HepG2 (cell line): ENCODE data around the gene SUSD3. TPM values are rescaled to one million over a fixed set of nuclear protein-coding genes. Genes with fewer than 3 reads are reported as not detected.

Experiments
- AGO1 ChIP-seq: fragments of 200-400 bp; formaldehyde crosslinking; IDR thresholded peaks from 2 replicates; pipeline ENCODE4 v1.6.1; 2017; ENCODE audit warnings: mild to moderate bottlenecking, low read depth, low read length, moderate library complexity; ENCODE audit not compliant: poor library complexity, severe bottlenecking
- ESRRA ChIP-seq: sonication (generic); formaldehyde crosslinking; IDR thresholded peaks from 2 replicates; pipeline ENCODE4 v1.5.1; 2020; ENCODE audit warnings: mild to moderate bottlenecking, low read depth, missing genetic modification reagents
- GZF1 ChIP-seq: sonication (generic); formaldehyde crosslinking; IDR thresholded peaks from 2 replicates; pipeline ENCODE4 v1.5.1; 2020; ENCODE audit warnings: mild to moderate bottlenecking, missing genetic modification reagents
- MED8 ChIP-seq: sonication (generic); formaldehyde crosslinking; IDR thresholded peaks from 2 replicates; pipeline ENCODE4 v1.8.1; 2023; ENCODE audit warnings: mild to moderate bottlenecking, missing genetic modification reagents; ENCODE audit not compliant: insufficient replicate concordance
- MTERF4 ChIP-seq: sonication (generic); formaldehyde crosslinking; IDR thresholded peaks from 2 replicates; pipeline ENCODE4 v1.8.0; 2023; ENCODE audit warnings: mild to moderate bottlenecking, missing genetic modification reagents
- NFAT5 ChIP-seq: sonication (generic); formaldehyde crosslinking; IDR thresholded peaks from 2 replicates; pipeline ENCODE4 v1.4.0; 2020; ENCODE audit warnings: missing genetic modification reagents
- NFE2 ChIP-seq: sonication (generic); formaldehyde crosslinking; IDR thresholded peaks from 2 replicates; pipeline ENCODE4 v1.4.0; 2020; ENCODE audit warnings: missing genetic modification reagents
- ZBTB38 ChIP-seq: sonication (generic); formaldehyde crosslinking; IDR thresholded peaks from 2 replicates; pipeline ENCODE4 v1.5.1; 2020; ENCODE audit warnings: mild to moderate bottlenecking, missing genetic modification reagents
- ZFP41 ChIP-seq: sonication (generic); formaldehyde crosslinking; IDR thresholded peaks from 2 replicates; pipeline ENCODE4 v1.4.0; 2020; ENCODE audit warnings: mild to moderate bottlenecking, missing genetic modification reagents, borderline replicate concordance
- ZMAT3 ChIP-seq: sonication (generic); formaldehyde crosslinking; conservative IDR thresholded peaks from 2 replicates; pipeline ENCODE4 v1.7.0; 2021; ENCODE audit warnings: missing genetic modification reagents
- ZMYM3 ChIP-seq: sonication (generic); formaldehyde crosslinking; IDR thresholded peaks from 2 replicates; pipeline ENCODE4 v1.5.1; 2020; ENCODE audit warnings: mild to moderate bottlenecking, missing genetic modification reagents
- ZNF12 ChIP-seq: sonication (generic); formaldehyde crosslinking; IDR thresholded peaks from 2 replicates; pipeline ENCODE4 v1.5.0; 2020; ENCODE audit warnings: missing genetic modification reagents
- ZNF768 ChIP-seq: sonication (generic); formaldehyde crosslinking; IDR thresholded peaks from 2 replicates; pipeline ENCODE4 v1.4.0; 2020; ENCODE audit warnings: missing genetic modification reagents
- ZNF850 ChIP-seq: sonication (generic); formaldehyde crosslinking; conservative IDR thresholded peaks from 2 replicates; pipeline ENCODE4 v1.9.0; 2021; ENCODE audit warnings: mild to moderate bottlenecking, missing genetic modification reagents
- polyA plus RNA-seq, 8 experiments: library from polyadenylated mRNA; depleted of rRNA in 3 of 8; stranded (reverse) in 7 of 8; unstranded in 1 of 8; fragments of >200 nt; fragmentation: Illumina TruSeq in 4 of 8; extraction: Trizol in 4 of 8; gene quantifications; 2 replicates each; pipeline versions ENCODE4 v1.2.1 to v1.2.3, GENCODE V29; 2011 to 2016; ENCODE audit warnings: low read depth in 4 of 8, missing spikeins in 1 of 8, mixed read lengths in 1 of 8; ENCODE audit not compliant: insufficient read depth in 1 of 8
- total RNA-seq, 5 experiments: library from RNA; depleted of rRNA; stranded (reverse); fragments of >200 nt; fragmentation: Illumina TruSeq; extraction: Trizol; gene quantifications; 2 replicates each; pipeline ENCODE4 v1.2.3, GENCODE V29; 2016; ENCODE audit warnings: low read depth in 1 of 5
- TF ChIP-seq, protein P1 (sequence below): sonication (generic); formaldehyde crosslinking; IDR thresholded peaks from 2 replicates; pipeline ENCODE4 v1.8.1; 2023; ENCODE audit warnings: mild to moderate bottlenecking, moderate library complexity, missing genetic modification reagents
- TF ChIP-seq, protein P2 (sequence below): sonication (generic); formaldehyde crosslinking; IDR thresholded peaks from 2 replicates; pipeline ENCODE4 v1.5.0; 2020; ENCODE audit warnings: missing genetic modification reagents
- TF ChIP-seq, protein P3 (sequence below): sonication (generic); formaldehyde crosslinking; IDR thresholded peaks from 2 replicates; pipeline ENCODE4 v1.5.1; 2020; ENCODE audit warnings: missing genetic modification reagents, mild to moderate bottlenecking, borderline replicate concordance

Gene SUSD3
- total and polyA plus RNA-seq, 2 of the 13 experiments (the other 11 are each of a cell fraction or from before 2014, with no cell fraction given) = 7.0 to 9.1 TPM

DNA sequence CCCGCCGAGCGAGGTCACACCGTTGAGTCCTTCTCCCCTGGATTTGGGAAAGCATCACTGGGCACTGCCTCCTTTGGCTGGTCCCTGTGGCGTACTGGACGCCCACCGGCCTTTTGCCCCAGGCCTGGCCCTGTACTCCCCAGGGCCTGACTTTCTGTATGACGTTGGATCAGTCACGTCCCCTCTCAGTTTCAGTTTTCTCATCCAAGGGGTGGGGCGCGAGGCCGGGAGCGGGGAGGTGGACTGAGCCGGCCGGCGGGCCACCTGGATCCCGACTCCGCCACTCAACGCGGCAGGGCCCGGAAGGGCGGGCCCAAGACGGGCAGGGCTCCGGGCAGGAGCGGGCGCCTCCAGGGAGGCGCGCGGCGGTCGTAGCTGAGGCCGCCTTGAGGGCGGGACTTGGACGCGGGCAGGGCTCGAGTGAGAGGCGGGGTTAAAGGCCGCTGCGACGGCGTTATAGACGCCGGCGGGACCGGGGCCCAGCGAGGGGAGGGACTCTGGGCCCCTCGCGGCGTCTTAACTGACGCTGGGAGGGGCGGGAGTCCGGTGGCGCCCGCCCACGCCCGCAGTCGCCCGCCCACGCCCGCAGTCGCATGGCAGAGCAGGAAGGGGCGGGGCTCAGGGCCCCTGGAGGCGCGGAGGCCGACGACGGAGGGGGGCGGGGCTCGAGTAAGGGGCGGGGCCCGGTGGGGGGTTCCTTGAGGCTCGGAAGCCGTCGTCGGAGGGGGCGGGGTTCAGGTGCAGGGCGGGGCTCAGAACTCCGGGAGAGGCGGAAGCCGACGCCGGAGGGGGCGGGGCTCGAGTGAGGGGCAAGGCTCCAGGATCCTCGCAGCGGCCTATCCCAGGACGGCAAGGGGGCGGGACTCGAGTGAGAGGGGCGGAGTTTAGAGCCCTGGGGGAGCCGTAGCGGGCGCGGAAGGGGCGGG is 37.0 kb downstream of the SUSD3 start (continued):
- TF ChIP-seq MTERF4 = 0 out of 2 replicates have a peak, but pooled peaks have one; percentile 78
- TF ChIP-seq ESRRA (CRISPR knock-in tag) = peak; percentile 81; the same call in 1 of the 2 replicates
- no peak for TF ChIP-seq GZF1 (CRISPR knock-in tag)
- peak; percentile 80 for TF ChIP-seq ZMAT3
- no peak for TF ChIP-seq ZFP41
- no peak for TF ChIP-seq ZNF850 (CRISPR knock-in tag)
- TF ChIP-seq ZNF12 (CRISPR knock-in tag) = no peak
- TF ChIP-seq ZMYM3 (CRISPR knock-in tag) = peak; percentile 92
- TF ChIP-seq MED8 (CRISPR knock-in tag) = peak; percentile 55
- TF ChIP-seq, protein P1, sequence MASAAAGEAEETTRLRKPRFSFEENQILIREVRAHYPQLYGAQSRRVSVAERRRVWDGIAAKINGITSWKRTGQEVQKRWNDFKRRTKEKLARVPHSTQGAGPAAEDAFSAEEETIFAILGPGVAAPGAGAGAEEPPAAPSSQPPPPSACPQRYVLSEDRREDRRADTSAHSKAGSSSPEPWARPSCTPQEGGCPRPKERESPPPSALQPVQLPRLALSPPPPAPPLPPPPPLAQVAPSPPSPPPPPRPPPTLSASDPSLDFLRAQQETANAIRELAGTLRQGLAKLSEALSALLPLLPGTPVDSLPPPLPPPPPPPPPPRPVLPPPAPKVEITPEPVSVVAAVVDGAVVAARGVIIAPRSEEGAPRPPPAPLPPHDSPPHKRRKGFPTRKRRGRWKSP (CRISPR knock-in tag) = peak; percentile 78; the same call in 1 of the 2 replicates
- no peak for TF ChIP-seq ZBTB38
- TF ChIP-seq, protein P2, sequence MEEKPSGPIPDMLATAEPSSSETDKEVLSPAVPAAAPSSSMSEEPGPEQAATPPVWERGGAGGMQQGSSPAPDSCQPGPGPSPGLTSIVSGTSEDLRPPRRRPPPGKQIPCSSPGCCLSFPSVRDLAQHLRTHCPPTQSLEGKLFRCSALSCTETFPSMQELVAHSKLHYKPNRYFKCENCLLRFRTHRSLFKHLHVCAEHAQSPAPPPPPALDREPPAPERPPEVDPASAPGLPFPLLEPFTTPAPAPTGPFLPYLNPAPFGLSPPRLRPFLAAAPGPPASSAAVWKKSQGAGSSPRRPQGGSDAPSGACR = peak; percentile 76
- peak; percentile 30 for TF ChIP-seq AGO1
- TF ChIP-seq, protein P3, sequence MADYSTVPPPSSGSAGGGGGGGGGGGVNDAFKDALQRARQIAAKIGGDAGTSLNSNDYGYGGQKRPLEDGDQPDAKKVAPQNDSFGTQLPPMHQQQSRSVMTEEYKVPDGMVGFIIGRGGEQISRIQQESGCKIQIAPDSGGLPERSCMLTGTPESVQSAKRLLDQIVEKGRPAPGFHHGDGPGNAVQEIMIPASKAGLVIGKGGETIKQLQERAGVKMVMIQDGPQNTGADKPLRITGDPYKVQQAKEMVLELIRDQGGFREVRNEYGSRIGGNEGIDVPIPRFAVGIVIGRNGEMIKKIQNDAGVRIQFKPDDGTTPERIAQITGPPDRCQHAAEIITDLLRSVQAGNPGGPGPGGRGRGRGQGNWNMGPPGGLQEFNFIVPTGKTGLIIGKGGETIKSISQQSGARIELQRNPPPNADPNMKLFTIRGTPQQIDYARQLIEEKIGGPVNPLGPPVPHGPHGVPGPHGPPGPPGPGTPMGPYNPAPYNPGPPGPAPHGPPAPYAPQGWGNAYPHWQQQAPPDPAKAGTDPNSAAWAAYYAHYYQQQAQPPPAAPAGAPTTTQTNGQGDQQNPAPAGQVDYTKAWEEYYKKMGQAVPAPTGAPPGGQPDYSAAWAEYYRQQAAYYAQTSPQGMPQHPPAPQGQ = no peak
- TF ChIP-seq NFAT5 = no peak
- TF ChIP-seq ZNF768 = 0 out of 2 replicates have a peak, but pooled peaks have one; percentile 9
- no peak for TF ChIP-seq NFE2 (CRISPR knock-in tag)
